T-helper 17 cell (primary cell): ENCODE measurements around the gene FMNL1. TPM values are rescaled to one million over a fixed set of nuclear protein-coding genes. Genes with fewer than 3 reads are reported as not detected.
"Not testable (repeated sequence)": the region's sequence is repeated elsewhere in the genome, so short reads cannot be mapped to it uniquely, and the experiment has no call there.

Source experiments
- ATAC-seq: fragments of 150-1000 bp; cut with Tn5 transposase; 2 replicates; pipeline ENCODE4 v1.10.0; 2021; ENCODE audit warnings: mild to moderate bottlenecking, moderate library complexity
- DNase-seq, 3 donors: peaks; one replicate each; pipeline versions ENCODE4 v3.0.0 to v3.0.0-alpha.2; 2020 to 2021
- H3K9me3 ChIP-seq: one replicate; pipeline ENCODE4 v1.7.0; 2013; ENCODE audit warnings: low read length, mild to moderate bottlenecking; ENCODE audit not compliant: control insufficient read depth, poor library complexity, severe bottlenecking
- H3K27ac Mint-ChIP-seq: one replicate; pipeline ENCODE4 v1.8.0; 2022; ENCODE audit warnings: mild to moderate bottlenecking, moderate library complexity, mixed read lengths
- H3K27me3 Mint-ChIP-seq: one replicate; pipeline ENCODE4 v1.8.0; 2022; ENCODE audit warnings: mixed read lengths
- H3K36me3 Mint-ChIP-seq: one replicate; pipeline ENCODE4 v1.8.0; 2022; ENCODE audit warnings: low read depth, mixed read lengths
- H3K4me1 Mint-ChIP-seq: one replicate; pipeline ENCODE4 v1.8.0; 2022; ENCODE audit warnings: mild to moderate bottlenecking, mixed read lengths
- H3K4me3 Mint-ChIP-seq: one replicate; pipeline ENCODE4 v1.8.0; 2022; ENCODE audit warnings: mild to moderate bottlenecking, moderate library complexity, mixed read lengths
- total RNA-seq, 4 donors: library from RNA in 2 of 4; stranded (reverse) in 2 of 4; gene quantifications; one replicate each; pipeline ENCODE4 v1.2.3 and lab custom pipeline; 2022 to 2026

The FMNL1 gene
- total RNA-seq, 2 donors from 2014 or later = 509 to 550 TPM

DNA sequence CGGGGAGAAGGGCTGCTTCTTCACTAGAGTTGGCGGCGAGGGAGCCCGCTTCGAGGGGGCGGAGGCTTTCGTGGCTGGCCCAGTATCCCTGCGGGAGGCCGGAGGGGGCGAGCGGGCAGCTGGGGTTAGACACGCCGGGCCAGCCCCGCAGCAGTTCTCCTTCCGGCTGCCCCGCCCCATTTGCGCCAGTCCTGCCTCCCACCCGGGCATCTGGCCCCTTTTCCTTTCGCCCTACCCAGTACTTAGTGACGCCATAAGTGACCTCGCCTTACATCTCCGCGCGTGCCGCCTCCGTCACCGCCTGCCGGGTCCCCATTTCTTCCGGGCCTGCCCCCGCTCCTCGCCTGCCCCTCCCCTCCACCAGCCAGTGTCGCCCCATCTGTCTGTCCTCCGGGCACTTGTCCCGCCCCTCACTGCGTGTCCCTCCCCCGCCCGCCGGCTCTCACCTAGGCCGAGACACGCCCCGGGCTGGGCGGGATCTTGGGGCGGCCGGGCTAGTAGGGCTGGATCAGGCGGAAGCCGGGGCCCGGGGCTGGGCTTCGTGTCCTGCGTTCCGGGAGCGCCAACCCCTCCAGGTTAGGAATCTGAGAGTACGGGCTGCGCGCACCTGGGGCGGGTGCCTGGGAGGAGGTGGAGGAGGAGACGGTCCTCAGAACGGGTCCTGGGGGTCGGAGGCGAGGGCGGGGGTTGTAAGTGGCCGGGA lies 25.9 kb downstream of the FMNL1 start:
- Mint-ChIP-seq H3K36me3 (no peaks in the 10 kb centered on the region), H3K4me3 (peak overlapping the region; percentile 91), H3K27me3 (no peaks in the 10 kb centered on the region)

DNA sequence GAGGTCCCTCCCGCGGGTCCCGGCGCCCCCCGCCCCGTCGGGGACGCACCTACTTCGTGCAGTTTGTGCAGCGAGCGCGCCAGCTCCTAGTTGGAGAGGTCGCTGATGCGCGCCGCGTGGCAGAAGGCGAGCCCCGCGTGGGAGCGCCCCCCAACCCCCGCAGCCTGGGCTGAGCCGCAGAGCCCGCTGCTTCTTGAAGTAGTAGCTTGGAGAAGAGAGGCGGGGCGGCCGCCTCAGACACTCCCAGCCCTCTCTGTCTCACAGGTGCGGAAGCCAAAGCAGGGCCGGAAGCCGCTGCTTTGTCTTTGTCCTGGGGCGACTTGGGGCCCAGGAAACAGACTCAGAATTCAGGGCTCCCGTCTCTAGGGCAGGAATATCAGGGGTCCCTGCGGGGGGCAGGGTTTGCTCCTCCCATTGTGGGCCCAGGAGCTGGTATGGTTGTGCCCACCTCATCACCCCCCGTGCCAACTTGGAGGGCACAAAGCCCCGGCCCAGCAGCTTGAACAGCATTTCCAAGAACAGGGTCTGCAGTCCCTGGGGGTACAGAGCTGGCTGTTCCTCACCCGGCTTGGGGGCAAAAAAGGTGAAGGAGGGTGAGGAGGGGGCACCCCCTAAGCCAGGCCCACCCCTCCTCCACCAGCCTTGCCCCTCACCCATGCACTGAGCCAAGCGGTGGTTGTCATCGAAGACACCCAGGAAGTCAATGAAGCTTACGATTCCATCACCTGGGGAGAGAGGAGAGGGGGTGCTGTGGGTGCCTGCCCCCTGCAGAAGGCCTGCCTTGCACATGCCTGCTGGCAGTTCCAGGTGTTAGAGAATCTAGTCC lies 26.7 kb downstream of the FMNL1 start:
- Mint-ChIP-seq H3K27ac (peak overlapping the region; percentile 98), H3K4me1 (peaks cover 40% of the 10 kb centered on the region), H3K4me3 (peak overlapping the region; percentile 91), H3K27me3 (no peaks in the 10 kb centered on the region), H3K36me3 (no peaks in the 10 kb centered on the region)
- DNase-seq (peak; percentile 73 to 80 (median 75)), ATAC-seq (peak; percentile 80)
- H3K9me3 ChIP-seq = no peaks in the 10 kb centered on the region

More for the DNA sequence above, 25.9 kb downstream of the FMNL1 start:
- peaks cover 38% of the 10 kb centered on the region for H3K4me1 Mint-ChIP-seq
- peak overlapping the region; percentile 98 for H3K27ac Mint-ChIP-seq
- ATAC-seq (peak; percentile 86), DNase-seq (peak; percentile 90 to 98 (median 97))
- H3K9me3 ChIP-seq = no peaks in the 10 kb centered on the region

DNA sequence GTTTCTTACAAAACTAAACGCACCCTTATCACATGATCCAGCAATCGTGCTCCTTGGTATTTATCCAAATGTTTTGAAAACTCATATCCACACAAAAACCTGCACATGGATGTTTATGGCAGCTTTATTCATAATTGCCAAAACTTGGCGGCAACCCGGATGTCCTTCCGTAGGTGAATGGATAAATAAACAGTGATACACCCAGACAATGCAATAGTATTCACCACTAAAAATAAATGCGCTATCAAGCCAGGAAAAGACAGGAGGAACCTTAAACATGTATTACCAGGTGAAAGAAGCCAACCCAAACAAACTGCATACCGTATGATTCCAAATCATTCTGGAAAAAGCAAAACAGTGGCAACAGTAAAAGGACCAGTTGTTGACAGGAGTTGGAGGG lies 30.2 kb downstream of the FMNL1 start:
- DNase-seq (no peak), ATAC-seq (no peak)
- no peaks in the 10 kb centered on the region for H3K27me3 Mint-ChIP-seq
- H3K27ac Mint-ChIP-seq = peak overlapping the region; percentile 21
- no peak overlapping the region for H3K4me3 Mint-ChIP-seq
- H3K4me1 Mint-ChIP-seq = peaks cover 53% of the 10 kb centered on the region
- no peaks in the 10 kb centered on the region for H3K9me3 ChIP-seq
- H3K36me3 Mint-ChIP-seq = no peaks in the 10 kb centered on the region

- not testable (repeated sequence) for H3K27me3 Mint-ChIP-seq, ATAC-seq, H3K9me3 ChIP-seq, H3K36me3 Mint-ChIP-seq, DNase-seq, H3K4me3 Mint-ChIP-seq
- Mint-ChIP-seq H3K27ac (peak overlapping the region; percentile 90), H3K4me1 (peaks cover 53% of the 10 kb centered on the region)
Measured at GRCh38 chr17:45253237-45253636, 31.6 kb downstream of the FMNL1 start.

- H3K4me3 Mint-ChIP-seq = no peak overlapping the region
- no peaks in the 10 kb centered on the region for H3K27me3 Mint-ChIP-seq
- H3K27ac Mint-ChIP-seq = peak overlapping the region; percentile 90
Measured at GRCh38 chr17:45253879-45254278, 32.2 kb downstream of the FMNL1 start.

GRCh38 chr17:45255358-45255757 lies 33.7 kb downstream of the FMNL1 start:
- no peaks in the 10 kb centered on the region for H3K27me3 Mint-ChIP-seq
- H3K4me1 Mint-ChIP-seq = peaks cover 45% of the 10 kb centered on the region
- DNase-seq = no peak
- H3K36me3 Mint-ChIP-seq = no peaks in the 10 kb centered on the region
- H3K9me3 ChIP-seq = no peaks in the 10 kb centered on the region
- ATAC-seq = no peak
- H3K4me3 Mint-ChIP-seq = peak overlapping the region; percentile 49
- no peak overlapping the region for H3K27ac Mint-ChIP-seq

More at GRCh38 chr17:45253879-45254278, 32.2 kb downstream of the FMNL1 start:
- Mint-ChIP-seq H3K4me1 (peaks cover 46% of the 10 kb centered on the region), H3K36me3 (no peaks in the 10 kb centered on the region)
- DNase-seq (no peak), ATAC-seq (no peak)
- no peaks in the 10 kb centered on the region for H3K9me3 ChIP-seq

GRCh38 chr17:45256114-45256966 lies 34.7 kb downstream of the FMNL1 start:
- ATAC-seq = peak; percentile 59
- peak overlapping the region; percentile 55 for H3K4me3 Mint-ChIP-seq
- H3K36me3 Mint-ChIP-seq = no peaks in the 10 kb centered on the region
- no peak for DNase-seq
- H3K27ac Mint-ChIP-seq = no peak overlapping the region
- no peaks in the 10 kb centered on the region for H3K27me3 Mint-ChIP-seq
- H3K4me1 Mint-ChIP-seq = peaks cover 50% of the 10 kb centered on the region
- H3K9me3 ChIP-seq = no peaks in the 10 kb centered on the region

GRCh38 chr17:45257115-45257514 lies 35.4 kb downstream of the FMNL1 start:
- peak overlapping the region; percentile 47 for H3K27ac Mint-ChIP-seq
- no peak overlapping the region for H3K4me3 Mint-ChIP-seq
- H3K9me3 ChIP-seq = no peaks in the 10 kb centered on the region
- no peak for DNase-seq
- ATAC-seq = no peak
- H3K27me3 Mint-ChIP-seq = no peaks in the 10 kb centered on the region
- peaks cover 52% of the 10 kb centered on the region for H3K4me1 Mint-ChIP-seq
- H3K36me3 Mint-ChIP-seq = no peaks in the 10 kb centered on the region

DNA sequence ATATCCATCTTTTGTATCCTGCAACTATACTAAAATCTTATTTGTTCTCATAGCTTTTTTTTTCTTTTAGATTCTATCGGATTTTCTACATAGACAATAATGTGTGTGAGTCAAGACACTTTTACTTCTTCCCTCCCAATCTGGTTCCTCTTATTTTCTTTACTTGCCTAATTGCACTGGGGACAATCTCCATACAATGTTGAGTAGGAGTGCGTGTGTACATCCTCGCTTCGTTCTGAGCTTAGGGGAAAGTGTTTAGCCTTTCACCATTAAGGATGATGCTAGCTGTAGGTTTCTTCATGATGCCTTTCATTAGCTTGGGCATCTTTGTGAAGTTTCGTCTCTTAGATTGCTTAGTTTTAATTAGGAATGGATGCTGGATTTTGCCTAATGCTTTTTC lies 37.3 kb downstream of the FMNL1 start:
- no peaks in the 10 kb centered on the region for H3K27me3 Mint-ChIP-seq
- ATAC-seq (no peak), DNase-seq (no peak)
- H3K27ac Mint-ChIP-seq = no peak overlapping the region
- no peaks in the 10 kb centered on the region for H3K9me3 ChIP-seq
- H3K36me3 Mint-ChIP-seq = no peaks in the 10 kb centered on the region
- H3K4me1 Mint-ChIP-seq = peaks cover 48% of the 10 kb centered on the region
- H3K4me3 Mint-ChIP-seq = no peak overlapping the region

- H3K9me3 ChIP-seq = no peaks in the 10 kb centered on the region
- Mint-ChIP-seq H3K27me3 (no peaks in the 10 kb centered on the region), H3K27ac (peak overlapping the region; percentile 87), H3K36me3 (no peaks in the 10 kb centered on the region), H3K4me1 (peaks cover 44% of the 10 kb centered on the region), H3K4me3 (no peak overlapping the region)
- ATAC-seq (no peak), DNase-seq (no peak)
Measured at GRCh38 chr17:45260204-45260783, 38.6 kb downstream of the FMNL1 start.

DNA sequence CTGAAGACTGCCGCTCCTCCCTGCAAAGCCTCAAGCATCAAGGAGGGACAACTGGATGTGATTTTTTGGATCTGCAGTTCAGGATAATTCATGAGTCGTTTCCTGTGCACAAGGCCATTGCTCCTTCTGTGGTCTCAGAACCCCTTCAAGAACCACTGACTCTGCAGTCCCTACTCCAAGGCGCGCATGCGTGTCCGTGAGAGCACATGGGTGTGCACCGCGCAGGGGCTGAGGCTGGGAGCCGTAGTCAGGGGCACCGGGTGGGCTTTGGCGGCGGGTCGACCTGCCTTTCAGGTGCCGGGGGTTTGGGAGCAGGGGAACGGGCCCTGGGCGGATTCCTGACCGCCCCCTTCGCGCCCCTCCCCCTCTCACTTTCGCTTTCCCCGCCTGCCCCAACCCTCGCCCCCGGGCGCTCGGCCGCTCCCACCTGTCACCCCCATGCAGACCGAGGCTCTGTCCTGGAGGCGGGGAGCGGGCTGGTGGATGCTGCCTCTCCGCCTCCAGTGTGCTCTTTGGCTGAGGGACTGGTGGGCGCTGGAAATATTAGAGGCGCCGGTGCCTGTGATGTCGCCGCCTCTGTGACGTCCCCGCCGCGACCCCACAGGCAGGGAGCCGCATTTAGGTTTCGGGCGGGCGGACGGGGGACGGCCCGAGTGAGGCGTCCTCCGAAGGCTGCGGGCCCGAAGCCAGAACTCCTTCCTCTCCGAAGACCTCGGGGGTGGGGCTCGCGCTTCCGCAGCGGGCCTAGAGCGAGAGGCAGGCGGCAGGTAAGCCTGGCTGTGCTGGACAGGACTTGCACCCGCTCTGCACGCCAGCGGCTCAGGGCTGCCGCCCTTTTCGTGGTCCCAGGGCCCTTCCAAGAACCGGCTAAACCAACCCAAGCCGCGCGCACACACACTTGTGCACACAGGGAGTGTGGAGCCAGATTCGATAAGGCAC lies 40.2 kb downstream of the FMNL1 start, which contains the start of gene SPATA32:
SPATA32 (minus strand) TSS at position 518 of the 939 bp plus-strand sequence; CDS start at position 440, 78 bp downstream.
- H3K4me3 Mint-ChIP-seq = peak within 1 kb of the TSS; percentile 86
- H3K27me3 Mint-ChIP-seq = no peaks in the 10 kb centered on the region
- H3K9me3 ChIP-seq = no peaks in the 10 kb centered on the region
- DNase-seq = peak; percentile 45 to 47 (median 46)
- H3K27ac Mint-ChIP-seq = peak within 1 kb of the TSS; percentile 70
- peak; percentile 86 for ATAC-seq
- H3K36me3 Mint-ChIP-seq = no peaks in the 10 kb centered on the region
- H3K4me1 Mint-ChIP-seq = peaks cover 33% of the 10 kb centered on the region
